ENCODE measurements around the gene TTR.

- TF ChIP-seq CTCF (IDR thresholded peaks at IDR 0.05), result no peak
- TF ChIP-seq POLR2A (IDR thresholded peaks at IDR 0.05), result no peak
Measured at GRCh38 chr18:31646332-31647126, 54.9 kb downstream of the TTR start.
